K562 treated with DMSO at 1 percent for 48 hours (cell line): ENCODE results near the gene ACR. TPM values are rescaled to one million over a fixed set of nuclear protein-coding genes. Genes with fewer than 3 reads are reported as not detected.

ENCODE experiments used
- total RNA-seq: library from RNA; unstranded; fragments of 300-600 nt; gene quantifications from 2 replicates; pipeline ENCODE4 v1.2.3, GENCODE V29; 2022; ENCODE audit warnings: low replicate concordance; ENCODE audit errors: extremely low read depth

Gene ACR
- total RNA-seq, result not detected in 2 replicates

GRCh38 chr22:50737728-50738648 is at the start of gene ACR:
Gene ACR, plus strand, starts transcription at chr22:50738204. Its CDS starts 32 bp downstream, at chr22:50738236.

GRCh38 chr22:50783033-50783879 is 45.3 kb downstream of the ACR start, which contains the start of gene RABL2B:
Gene RABL2B, minus strand, starts transcription at chr22:50783636. Its CDS starts 1,342 bp downstream, at chr22:50782294.

Other genes starting within 250 kb of the ACR start
- not detected in 2 replicates for gene LMF2, start 230.5 kb upstream of the ACR start, total RNA-seq
- gene NCAPH2, start 230.0 kb upstream of the ACR start, total RNA-seq, result not detected in 2 replicates
- gene SCO2, start 212.6 kb upstream of the ACR start, total RNA-seq, result not detected in 2 replicates
- gene TYMP, start 208.2 kb upstream of the ACR start, total RNA-seq, result not detected in 2 replicates
- not detected in 2 replicates for gene KLHDC7B, start 192.3 kb upstream of the ACR start, total RNA-seq
- gene SYCE3, start 175.3 kb upstream of the ACR start, total RNA-seq, result not detected in 2 replicates
- not detected in 2 replicates for gene CPT1B, start 159.8 kb upstream of the ACR start, total RNA-seq
- not detected in 2 replicates for gene CHKB, start 155.4 kb upstream of the ACR start, total RNA-seq
- gene MAPK8IP2, start 137.4 kb upstream of the ACR start, total RNA-seq, result not detected in 2 replicates
- gene ARSA, start 110.1 kb upstream of the ACR start, total RNA-seq, result not detected in 2 replicates
- gene SHANK3, start 65.4 kb upstream of the ACR start, total RNA-seq, result not detected in 2 replicates
- gene RABL2B, start 45.4 kb downstream of the ACR start, total RNA-seq, result not detected in 2 replicates